Liver (tissue), 9 donors: ENCODE data around the gene S100A16. TPM values are rescaled to one million over a fixed set of nuclear protein-coding genes. Genes with fewer than 3 reads are reported as not detected.
"Not testable (repeated sequence)": the region's sequence is repeated elsewhere in the genome, so short reads cannot be mapped to it uniquely, and the experiment has no call there.

Source experiments
- DNase-seq: peaks from one replicate; pipeline ENCODE4 v3.0.0-alpha.2; 2017; ENCODE audit warnings: low spot score
- H3K27ac ChIP-seq, 2 donors: one replicate each; pipeline ENCODE4 v1.7.0; 2013; ENCODE audit warnings: inconsistent platforms in 2 of 2, low read length in 2 of 2, control low read depth in 1 of 2, low read depth in 1 of 2, mild to moderate bottlenecking in 1 of 2
- H3K27me3 ChIP-seq, 4 donors: one replicate each; pipeline versions ENCODE4 v1.6.1 to v1.7.0; 2013; ENCODE audit warnings: low read length in 3 of 4, inconsistent platforms in 1 of 4, mild to moderate bottlenecking in 1 of 4, moderate library complexity in 1 of 4; ENCODE audit not compliant: control insufficient read depth in 4 of 4, insufficient read depth in 4 of 4
- H3K36me3 ChIP-seq, 4 donors: one replicate each; pipeline versions ENCODE4 v1.6.1 to v1.7.0; 2013; ENCODE audit warnings: low read length in 3 of 4, mild to moderate bottlenecking in 3 of 4, low read depth in 1 of 4, moderate library complexity in 1 of 4; ENCODE audit not compliant: control insufficient read depth in 4 of 4, insufficient read depth in 3 of 4
- H3K4me1 ChIP-seq, 4 donors: one replicate each; pipeline versions ENCODE4 v1.6.1 to v1.7.0; 2013; ENCODE audit warnings: low read length in 3 of 4, mild to moderate bottlenecking in 3 of 4, moderate library complexity in 1 of 4; ENCODE audit not compliant: control insufficient read depth in 4 of 4, insufficient read depth in 4 of 4
- H3K4me3 ChIP-seq, 3 donors: one replicate each; pipeline versions ENCODE4 v1.6.1 to v1.7.0; 2013; ENCODE audit warnings: low read length in 3 of 3, control low read depth in 1 of 3, low read depth in 1 of 3, mild to moderate bottlenecking in 1 of 3
- H3K9ac ChIP-seq, 2 donors: one replicate each; pipeline ENCODE4 v1.7.0; 2013; ENCODE audit warnings: low read length in 2 of 2, mild to moderate bottlenecking in 2 of 2, moderate library complexity in 2 of 2, control low read depth in 1 of 2, low read depth in 1 of 2
- H3K9me3 ChIP-seq, 4 donors: one replicate each; pipeline versions ENCODE4 v1.6.1 to v1.7.0; 2013; ENCODE audit warnings: low read length in 3 of 4; ENCODE audit not compliant: control insufficient read depth in 4 of 4
- FOXA2 ChIP-seq: IDR thresholded peaks from 2 replicates; pipeline ENCODE4 v1.6.1; 2016; ENCODE audit warnings: antibody characterized with exemption
- HNF4G ChIP-seq: IDR thresholded peaks from 2 replicates; pipeline ENCODE4 v1.6.1; 2016; ENCODE audit warnings: antibody characterized with exemption
- NR2F2 ChIP-seq: IDR thresholded peaks from 2 replicates; pipeline ENCODE4 v1.6.1; 2016; ENCODE audit warnings: antibody characterized with exemption
- RAD21 ChIP-seq, 2 donors: IDR thresholded peaks; 2 replicates each; pipeline ENCODE4 v1.6.1; 2016; ENCODE audit warnings: antibody characterized with exemption in 2 of 2, mild to moderate bottlenecking in 2 of 2
- REST ChIP-seq: IDR thresholded peaks from 2 replicates; pipeline ENCODE4 v1.6.1; 2016; ENCODE audit warnings: antibody characterized with exemption, mild to moderate bottlenecking
- RXRA ChIP-seq, 2 donors: IDR thresholded peaks; 2 replicates each; pipeline ENCODE4 v1.6.1; 2017 to 2018; ENCODE audit warnings: antibody characterized with exemption in 2 of 2, mild to moderate bottlenecking in 1 of 2
- SP1 ChIP-seq: IDR thresholded peaks from 2 replicates; pipeline ENCODE4 v1.6.1; 2018; ENCODE audit warnings: antibody characterized with exemption, mild to moderate bottlenecking
- ZBTB33 ChIP-seq: IDR thresholded peaks from 2 replicates; pipeline ENCODE4 v1.6.1; 2016; ENCODE audit warnings: antibody characterized with exemption
- WGBS: extraction: QIAGEN DNeasy Blood & Tissue Kit; methylation state at CpG from one replicate; pipeline ENCODE4 v1.1.7; 2013; 5-methylcytosine and 5-hydroxymethylcytosine counted together
- polyA plus RNA-seq, 2 donors: library from polyadenylated mRNA; stranded (reverse) in 1 of 2; unstranded in 1 of 2; fragments of 200-250 nt in 1 of 2; fragments of >200 nt in 1 of 2; fragmentation: Nextera tagmentation in 1 of 2; extraction: Ambion mirVana in 1 of 2; gene quantifications; one replicate each; pipeline versions ENCODE4 v1.2.1 to v1.2.3, GENCODE V29; 2013 to 2015
- total RNA-seq, 2 donors: library from RNA; depleted of rRNA; stranded (reverse); fragments of >200 nt; gene quantifications; one replicate each; pipeline ENCODE4 v1.2.3, GENCODE V29; 2014
- donor health status: healthy.
- donor health status: healthy.
- donor health status: healthy.
- donor health status: healthy.
- donor health status: healthy.

S100A16 gene
- total and polyA plus RNA-seq, 4 donors, result 27.3 to 142 (median 81.8) TPM

- H3K4me3 ChIP-seq, result no peak overlapping the region
- no peak overlapping the region for H3K9ac ChIP-seq
- no peaks in the 10 kb centered on the region for H3K36me3 ChIP-seq
- DNase-seq, result no peak
- TF ChIP-seq RAD21 (IDR thresholded peaks at IDR 0.05), result no peak
- TF ChIP-seq FOXA2, result no peak
- no peaks in the 10 kb centered on the region for H3K4me1 ChIP-seq
- no peaks in the 10 kb centered on the region for H3K27me3 ChIP-seq
- no peaks in the 10 kb centered on the region for H3K9me3 ChIP-seq
- WGBS, result 86% methylated on average over 2 of the region's 2 CpGs
- no peak overlapping the region for H3K27ac ChIP-seq
Observed at GRCh38 chr1:153583976-153584375, 29.0 kb downstream of the S100A16 start.

GRCh38 chr1:153583514-153583913 lies 29.4 kb downstream of the S100A16 start:
- H3K4me1 ChIP-seq, H3K36me3 ChIP-seq, DNase-seq, H3K9ac ChIP-seq, H3K9me3 ChIP-seq, H3K27ac ChIP-seq, H3K27me3 ChIP-seq, H3K4me3 ChIP-seq: not testable (repeated sequence)
- WGBS, result 78% methylated on average over 3 of the region's 3 CpGs

GRCh38 chr1:153582836-153583235 lies 30.1 kb downstream of the S100A16 start:
- H3K36me3 ChIP-seq, H3K27ac ChIP-seq, H3K4me1 ChIP-seq, H3K9ac ChIP-seq, H3K27me3 ChIP-seq, H3K9me3 ChIP-seq, H3K4me3 ChIP-seq, DNase-seq: not testable (repeated sequence)
- 97% methylated on average over 32 of the region's 34 CpGs for WGBS

DNA sequence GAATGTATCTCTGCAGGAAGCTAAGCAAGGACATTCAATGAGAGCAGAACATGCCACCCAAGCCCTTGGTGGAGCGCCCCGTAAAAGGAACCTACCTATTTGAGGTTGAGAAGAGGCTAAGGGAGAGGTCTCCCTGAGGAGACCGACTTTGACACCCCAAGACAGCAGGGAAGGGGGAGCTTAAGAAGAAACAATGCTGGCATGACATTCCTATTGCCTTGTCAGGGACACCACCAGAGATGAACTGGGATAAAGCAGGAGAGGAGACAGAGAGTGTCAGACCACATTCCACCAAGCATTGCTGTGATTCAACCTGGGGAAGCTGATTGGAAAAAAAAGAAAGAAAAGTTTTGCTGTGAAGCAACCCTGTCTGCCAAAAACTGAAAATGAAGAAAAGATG lies 34.0 kb downstream of the S100A16 start:
- no peaks in the 10 kb centered on the region for H3K9me3 ChIP-seq
- DNase-seq, result no peak
- no peak overlapping the region for H3K9ac ChIP-seq
- TF ChIP-seq NR2F2, result no peak
- no peak for TF ChIP-seq RXRA (IDR thresholded peaks at IDR 0.05)
- no peak for TF ChIP-seq ZBTB33
- TF ChIP-seq HNF4G, result no peak
- TF ChIP-seq SP1, result no peak
- TF ChIP-seq REST, result no peak
- H3K27ac ChIP-seq, result no peak overlapping the region
- H3K27me3 ChIP-seq, result no peaks in the 10 kb centered on the region
- no peaks in the 10 kb centered on the region for H3K4me1 ChIP-seq
- no peaks in the 10 kb centered on the region for H3K36me3 ChIP-seq
- no peak overlapping the region for H3K4me3 ChIP-seq
- WGBS, result 71% methylated on average over 3 of the region's 3 CpGs
